Mesenchymal stem cell (in vitro differentiated cells and primary cell): ENCODE data around the gene PELI1.
"Not testable (repeated sequence)": the region's sequence is repeated elsewhere in the genome, so short reads cannot be mapped to it uniquely, and the experiment has no call there.

Source experiments
- DNase-seq: peaks from one replicate; pipeline ENCODE4 v3.0.0-alpha.2; 2013
- H2AFZ ChIP-seq: one replicate; pipeline ENCODE4 v1.6.1; 2013; ENCODE audit warnings: low read depth, mild to moderate bottlenecking, control low read depth, inconsistent platforms, low read length, moderate library complexity
- H2AK5ac ChIP-seq: 2 replicates; pipeline ENCODE4 v1.6.1; 2013; ENCODE audit warnings: low read length, moderate library complexity, mild to moderate bottlenecking, inconsistent platforms; ENCODE audit not compliant: severe bottlenecking
- H2BK120ac ChIP-seq: one replicate; pipeline ENCODE4 v1.6.1; 2013; ENCODE audit warnings: low read depth, mild to moderate bottlenecking, inconsistent platforms, low read length, moderate library complexity
- H2BK12ac ChIP-seq, 2 experiments: one replicate each; pipeline ENCODE4 v1.6.1; 2013; ENCODE audit warnings: inconsistent platforms in 2 of 2, low read length in 2 of 2, mild to moderate bottlenecking in 2 of 2, moderate library complexity in 2 of 2, control low read depth in 1 of 2
- H2BK15ac ChIP-seq: one replicate; pipeline ENCODE4 v1.6.1; 2013; ENCODE audit warnings: mild to moderate bottlenecking, low read depth, inconsistent platforms; ENCODE audit not compliant: poor library complexity, severe bottlenecking
- H2BK5ac ChIP-seq: 2 replicates; pipeline ENCODE4 v1.6.1; 2013; ENCODE audit warnings: low read depth, mild to moderate bottlenecking, low read length, control low read depth, inconsistent platforms; ENCODE audit not compliant: poor library complexity, severe bottlenecking
- H3K14ac ChIP-seq, 2 experiments: one replicate each; pipeline ENCODE4 v1.6.1; 2013; ENCODE audit warnings: inconsistent platforms in 2 of 2, low read length in 2 of 2, control low read depth in 1 of 2, mild to moderate bottlenecking in 1 of 2, moderate library complexity in 1 of 2
- H3K18ac ChIP-seq, 2 experiments: one replicate each; pipeline ENCODE4 v1.6.1; 2013; ENCODE audit warnings: inconsistent platforms in 2 of 2, low read length in 2 of 2, control low read depth in 1 of 2, low read depth in 1 of 2, mild to moderate bottlenecking in 1 of 2
- H3K23ac ChIP-seq, 2 experiments: one replicate each; pipeline ENCODE4 v1.6.1; 2013; ENCODE audit warnings: inconsistent platforms in 2 of 2, low read length in 2 of 2, mild to moderate bottlenecking in 2 of 2, moderate library complexity in 2 of 2, control low read depth in 1 of 2
- H3K27ac ChIP-seq: 2 replicates; pipeline ENCODE4 v1.5.1; 2013; ENCODE audit warnings: mild to moderate bottlenecking, moderate library complexity, low read length, control low read depth, inconsistent platforms; ENCODE audit not compliant: poor library complexity, severe bottlenecking
- H3K27me3 ChIP-seq, 2 experiments: 2 replicates each; pipeline versions ENCODE4 v1.6.1 to v1.7.0; 2013; ENCODE audit warnings: low read length in 2 of 2, mild to moderate bottlenecking in 2 of 2, moderate library complexity in 2 of 2, control low read depth in 1 of 2, inconsistent platforms in 1 of 2; ENCODE audit not compliant: control insufficient read depth in 1 of 2, insufficient read depth in 1 of 2
- H3K36me3 ChIP-seq, 2 experiments: 2 replicates each; pipeline versions ENCODE4 v1.6.1 to v1.7.0; 2013; ENCODE audit warnings: low read length in 2 of 2, control low read depth in 1 of 2, inconsistent platforms in 1 of 2, low read depth in 1 of 2, mild to moderate bottlenecking in 1 of 2; ENCODE audit not compliant: insufficient read depth in 2 of 2, control insufficient read depth in 1 of 2
- H3K4ac ChIP-seq, 2 experiments: one replicate each; pipeline ENCODE4 v1.6.1; 2013; ENCODE audit warnings: inconsistent platforms in 2 of 2, low read length in 2 of 2, mild to moderate bottlenecking in 2 of 2, moderate library complexity in 2 of 2, control low read depth in 1 of 2, low read depth in 1 of 2
- H3K4me1 ChIP-seq: 2 replicates; pipeline ENCODE4 v1.6.1; 2013; ENCODE audit warnings: low read depth, low read length, control low read depth; ENCODE audit not compliant: control insufficient read depth, insufficient read depth
- H3K4me2 ChIP-seq: 2 replicates; pipeline ENCODE4 v1.6.1; 2013; ENCODE audit warnings: low read length, mild to moderate bottlenecking, inconsistent platforms; ENCODE audit not compliant: poor library complexity, severe bottlenecking
- H3K4me3 ChIP-seq, 2 experiments: 2 replicates each; pipeline versions ENCODE4 v1.5.1 to v1.7.0; 2013; ENCODE audit warnings: low read length in 2 of 2, mild to moderate bottlenecking in 2 of 2, control low read depth in 1 of 2, low read depth in 1 of 2; ENCODE audit not compliant: insufficient read depth in 1 of 2
- H3K79me1 ChIP-seq: replicated peaks from 2 replicates; pipeline ENCODE4 v1.6.1; 2013; ENCODE audit warnings: mild to moderate bottlenecking, control low read depth, low read length, inconsistent platforms; ENCODE audit not compliant: poor library complexity, severe bottlenecking
- H3K9ac ChIP-seq: 2 replicates; pipeline ENCODE4 v1.7.0; 2013; ENCODE audit warnings: mild to moderate bottlenecking, low read length, moderate library complexity
- H3K9me3 ChIP-seq: 2 replicates; pipeline ENCODE4 v1.7.0; 2013; ENCODE audit warnings: mild to moderate bottlenecking, low read length; ENCODE audit not compliant: control insufficient read depth
- H4K8ac ChIP-seq: one replicate; pipeline ENCODE4 v1.6.1; 2013; ENCODE audit warnings: inconsistent platforms, mild to moderate bottlenecking, low read length, moderate library complexity
- H4K91ac ChIP-seq: one replicate; pipeline ENCODE4 v1.6.1; 2013; ENCODE audit warnings: mild to moderate bottlenecking, low read length, inconsistent platforms
- WGBS: methylation state at CpG from one replicate; pipeline ENCODE4 v1.1.7; 2013; ENCODE audit warnings: mixed read lengths; 5-methylcytosine and 5-hydroxymethylcytosine counted together

PELI1 gene

GRCh38 chr2:64074616-64075015 is 69.6 kb downstream of the PELI1 start:
- H3K9ac ChIP-seq, H3K14ac ChIP-seq, H3K36me3 ChIP-seq, H2AK5ac ChIP-seq, H4K91ac ChIP-seq, H3K79me1 ChIP-seq, H3K4me2 ChIP-seq, H3K27me3 ChIP-seq, H3K4me1 ChIP-seq, H3K4me3 ChIP-seq, H2BK12ac ChIP-seq, H2BK5ac ChIP-seq, H2BK120ac ChIP-seq, H3K9me3 ChIP-seq, H3K27ac ChIP-seq, H2BK15ac ChIP-seq, H4K8ac ChIP-seq, H3K4ac ChIP-seq, H3K18ac ChIP-seq, H3K23ac ChIP-seq, DNase-seq, H2AFZ ChIP-seq: not testable (repeated sequence)
- 84% methylated on average over 4 of the region's 6 CpGs for WGBS

- WGBS, result 29% methylated on average over 1 of the region's 1 CpG
- no peak overlapping the region for H3K14ac ChIP-seq
These were observed 76.9 kb downstream of the PELI1 start for GRCh38 chr2:64067326-64067725.

GRCh38 chr2:64065516-64065915 is 78.7 kb downstream of the PELI1 start:
- peak overlapping the region; percentile 35 for H2AK5ac ChIP-seq
- no peak overlapping the region for H3K4me3 ChIP-seq
- no peak for DNase-seq
- H4K8ac ChIP-seq, result no peak overlapping the region
- no peak overlapping the region for H2BK12ac ChIP-seq
- H2BK15ac ChIP-seq, result no peak overlapping the region
- no peaks in the 10 kb centered on the region for H3K4me1 ChIP-seq
- peak overlapping the region; percentile 73 for H3K9ac ChIP-seq
- no peak overlapping the region for H3K4ac ChIP-seq
- no peak overlapping the region for H2BK120ac ChIP-seq
- no peaks in the 10 kb centered on the region for H3K27me3 ChIP-seq
- H2BK5ac ChIP-seq, result no peak overlapping the region
- no peak overlapping the region for H3K4me2 ChIP-seq
- no peaks in the 10 kb centered on the region for H3K36me3 ChIP-seq
- H3K18ac ChIP-seq, result no peak overlapping the region
- H2AFZ ChIP-seq, result no peak overlapping the region
- no peak overlapping the region for H4K91ac ChIP-seq
- H3K14ac ChIP-seq, result no peak overlapping the region
- H3K23ac ChIP-seq, result no peak overlapping the region
- H3K79me1 ChIP-seq, result no peaks in the 10 kb centered on the region
- WGBS, result 88% methylated on average over 6 of the region's 6 CpGs
- H3K27ac ChIP-seq, result no peak overlapping the region
- H3K9me3 ChIP-seq, result no peaks in the 10 kb centered on the region

More at GRCh38 chr2:64067326-64067725, 76.9 kb downstream of the PELI1 start:
- Histone ChIP-seq H4K8ac (no peak overlapping the region), H3K27me3 (no peaks in the 10 kb centered on the region), H3K4me3 (no peak overlapping the region), H2BK120ac (no peak overlapping the region), H2AK5ac (no peak overlapping the region), H3K18ac (no peak overlapping the region), H3K9ac (no peak overlapping the region), H3K23ac (no peak overlapping the region), H3K4me2 (no peak overlapping the region), H4K91ac (no peak overlapping the region), H3K36me3 (no peaks in the 10 kb centered on the region), H3K4ac (no peak overlapping the region), H3K4me1 (no peaks in the 10 kb centered on the region), H2AFZ (no peak overlapping the region), H2BK15ac (no peak overlapping the region), H2BK5ac (no peak overlapping the region), H3K9me3 (no peaks in the 10 kb centered on the region), H2BK12ac (no peak overlapping the region), H3K79me1 (no peaks in the 10 kb centered on the region), H3K27ac (no peak overlapping the region)
- DNase-seq, result no peak

GRCh38 chr2:64063924-64064331 is 80.3 kb downstream of the PELI1 start:
- peak overlapping the region in 1 of 2 experiments; percentile 70 for H3K18ac ChIP-seq
- peak overlapping the region; percentile 73 for H3K9ac ChIP-seq
- no peaks in the 10 kb centered on the region for H3K79me1 ChIP-seq
- H3K4me2 ChIP-seq, result no peak overlapping the region
- peak; percentile 70 for DNase-seq
- peak overlapping the region in 1 of 2 experiments; percentile 48 for H3K14ac ChIP-seq
- peak overlapping the region; percentile 63 for H2AFZ ChIP-seq
- 58% methylated on average over 4 of the region's 4 CpGs for WGBS
- H3K23ac ChIP-seq, result no peak overlapping the region
- H2BK5ac ChIP-seq, result no peak overlapping the region
- H3K27me3 ChIP-seq, result no peaks in the 10 kb centered on the region
- no peak overlapping the region for H2BK120ac ChIP-seq
- H3K9me3 ChIP-seq, result no peaks in the 10 kb centered on the region
- H3K4ac ChIP-seq, result peak overlapping the region in 1 of 2 experiments; percentile 51
- H3K4me3 ChIP-seq, result no peak overlapping the region
- peak overlapping the region; percentile 6 for H3K27ac ChIP-seq
- no peak overlapping the region for H2AK5ac ChIP-seq
- H3K4me1 ChIP-seq, result no peaks in the 10 kb centered on the region
- H4K91ac ChIP-seq, result no peak overlapping the region
- no peak overlapping the region for H4K8ac ChIP-seq
- H2BK15ac ChIP-seq, result peak overlapping the region; percentile 37
- peak overlapping the region in 1 of 2 experiments; percentile 39 for H2BK12ac ChIP-seq
- no peaks in the 10 kb centered on the region for H3K36me3 ChIP-seq
